Measurements from ENCODE around the gene GALNT17. TPM values are rescaled to one million over a fixed set of nuclear protein-coding genes. Genes with fewer than 3 reads are reported as not detected.

Gene GALNT17
- polyA plus RNA-seq, 1 experiment = not detected

DNA sequence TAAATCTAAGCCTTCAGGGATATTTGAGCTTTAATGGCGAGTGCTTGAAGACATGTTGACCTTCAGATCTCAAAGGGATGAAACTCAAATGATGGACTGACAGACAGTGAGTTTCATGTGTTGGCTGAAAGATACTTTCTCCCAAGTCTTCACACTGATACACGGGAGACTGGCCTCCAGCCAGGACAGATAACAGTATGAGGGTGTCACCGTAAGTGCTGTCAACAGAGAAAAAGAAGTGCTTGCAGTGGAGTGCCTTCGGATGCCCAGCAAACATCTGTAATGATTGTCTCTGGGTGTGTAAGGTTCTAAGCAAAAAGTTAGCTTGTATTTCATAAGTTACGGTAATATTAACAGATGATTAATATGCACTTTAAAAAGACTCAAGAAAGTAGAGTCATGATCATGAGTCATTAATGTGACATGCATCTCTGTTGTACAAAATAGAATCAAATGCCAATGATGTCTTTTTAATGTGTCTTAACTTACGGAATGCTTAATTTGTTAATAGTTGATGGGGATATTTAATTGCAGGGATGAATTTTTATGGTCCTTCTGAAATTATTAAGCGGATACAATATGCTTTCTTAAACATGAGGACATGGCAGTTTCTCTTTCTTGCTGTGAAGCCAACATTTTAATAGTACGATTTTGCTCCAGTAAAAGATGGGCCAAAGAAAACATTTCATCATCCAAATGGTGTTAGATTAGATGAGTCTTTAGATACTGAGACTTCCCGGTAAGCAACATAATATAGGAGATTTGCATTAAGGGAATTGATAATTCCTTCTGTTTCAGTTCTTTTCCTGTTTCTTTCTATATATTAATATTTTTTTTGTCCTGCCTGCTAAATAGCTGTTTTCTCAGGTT lies 292.5 kb downstream of the GALNT17 start:
- POLR2A ChIA-PET = no interaction called here

DNA sequence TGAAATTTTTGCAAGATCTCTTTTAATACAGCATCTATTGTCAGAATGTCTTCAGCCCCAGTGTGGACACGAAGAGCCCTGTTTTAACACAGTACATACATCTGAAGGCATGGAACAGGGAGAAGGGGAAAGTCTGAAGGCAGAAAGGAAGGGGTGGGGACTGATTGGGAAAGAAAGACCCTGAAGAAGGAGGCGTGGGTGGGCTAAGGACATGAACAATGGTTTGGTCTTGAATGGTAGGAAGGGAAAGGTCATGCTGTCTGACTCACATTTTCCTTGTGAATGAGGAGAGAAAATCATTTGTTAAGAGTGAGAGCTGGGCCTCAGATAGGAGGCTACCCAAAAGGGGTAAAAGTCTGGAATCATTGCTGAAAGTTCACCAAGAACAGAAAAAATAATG lies 297.1 kb downstream of the GALNT17 start:
- ChIA-PET CTCF (no interaction called here), POLR2A (no interaction called here)
- Histone ChIP-seq H3K9me3 (ENCODE audit: control insufficient read depth, insufficient read depth, low read length) (peaks cover 46% of the 10 kb centered on the region), H3K27ac (ENCODE audit: low read depth, low read length) (no peak overlapping the region), H3K27me3 (ENCODE audit: control insufficient read depth, insufficient read depth, low read length) (no peaks in the 10 kb centered on the region), H3K4me3 (ENCODE audit: low read depth, low read length) (no peak overlapping the region)
- TF ChIP-seq, protein P1, sequence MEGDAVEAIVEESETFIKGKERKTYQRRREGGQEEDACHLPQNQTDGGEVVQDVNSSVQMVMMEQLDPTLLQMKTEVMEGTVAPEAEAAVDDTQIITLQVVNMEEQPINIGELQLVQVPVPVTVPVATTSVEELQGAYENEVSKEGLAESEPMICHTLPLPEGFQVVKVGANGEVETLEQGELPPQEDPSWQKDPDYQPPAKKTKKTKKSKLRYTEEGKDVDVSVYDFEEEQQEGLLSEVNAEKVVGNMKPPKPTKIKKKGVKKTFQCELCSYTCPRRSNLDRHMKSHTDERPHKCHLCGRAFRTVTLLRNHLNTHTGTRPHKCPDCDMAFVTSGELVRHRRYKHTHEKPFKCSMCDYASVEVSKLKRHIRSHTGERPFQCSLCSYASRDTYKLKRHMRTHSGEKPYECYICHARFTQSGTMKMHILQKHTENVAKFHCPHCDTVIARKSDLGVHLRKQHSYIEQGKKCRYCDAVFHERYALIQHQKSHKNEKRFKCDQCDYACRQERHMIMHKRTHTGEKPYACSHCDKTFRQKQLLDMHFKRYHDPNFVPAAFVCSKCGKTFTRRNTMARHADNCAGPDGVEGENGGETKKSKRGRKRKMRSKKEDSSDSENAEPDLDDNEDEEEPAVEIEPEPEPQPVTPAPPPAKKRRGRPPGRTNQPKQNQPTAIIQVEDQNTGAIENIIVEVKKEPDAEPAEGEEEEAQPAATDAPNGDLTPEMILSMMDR (IDR thresholded peaks at IDR 0.05; ENCODE audit: low read depth, low read length) = no peak
- DNase-seq (ENCODE audit: low read depth, low spot score) = no peak

More for the DNA sequence above, 292.5 kb downstream of the GALNT17 start:
- no peak overlapping the region for H3K4me3 ChIP-seq (ENCODE audit: low read depth, low read length)
- DNase-seq (ENCODE audit: low read depth, low spot score) = no peak
- H3K27me3 ChIP-seq (ENCODE audit: control insufficient read depth, insufficient read depth, low read length) = no peaks in the 10 kb centered on the region
- no peak overlapping the region for H3K27ac ChIP-seq (ENCODE audit: low read depth, low read length)
- TF ChIP-seq, protein P1 (IDR thresholded peaks at IDR 0.05; ENCODE audit: low read depth, low read length) = no peak
- peaks cover 58% of the 10 kb centered on the region for H3K9me3 ChIP-seq (ENCODE audit: control insufficient read depth, insufficient read depth, low read length)
- CTCF ChIA-PET = no interaction called here

- H3K4me3 ChIP-seq (ENCODE audit: low read depth, low read length) = no peak overlapping the region
- CTCF ChIA-PET = no interaction called here
- H3K27ac ChIP-seq (ENCODE audit: low read depth, low read length) = no peak overlapping the region
- H3K9me3 ChIP-seq (ENCODE audit: control insufficient read depth, insufficient read depth, low read length) = peaks cover 44% of the 10 kb centered on the region
- DNase-seq (ENCODE audit: low read depth, low spot score) = no peak
- no peaks in the 10 kb centered on the region for H3K27me3 ChIP-seq (ENCODE audit: control insufficient read depth, insufficient read depth, low read length)
- TF ChIP-seq, protein P1 (IDR thresholded peaks at IDR 0.05; ENCODE audit: low read depth, low read length) = no peak
- POLR2A ChIA-PET = no interaction called here
Observed at GRCh38 chr7:71430246-71430645, 298.3 kb downstream of the GALNT17 start.

DNA sequence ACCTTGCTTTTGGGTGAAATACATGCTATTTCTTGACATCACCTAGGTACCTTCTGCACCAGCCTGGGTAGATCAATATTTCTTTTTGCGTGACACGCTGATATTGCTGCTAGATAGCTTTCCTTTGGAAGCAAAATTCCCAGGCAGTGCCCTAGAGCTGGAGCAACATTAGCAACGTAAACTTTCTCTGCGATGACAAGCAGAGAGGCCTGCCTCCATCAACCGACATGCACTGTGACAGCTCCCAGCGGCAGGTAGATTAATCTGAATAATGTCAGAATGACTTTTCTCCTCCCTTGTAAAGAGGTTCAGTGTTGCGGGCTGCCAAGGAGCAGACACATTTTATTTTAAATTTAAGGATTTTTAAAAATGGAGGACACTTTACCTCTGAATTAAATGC lies 307.4 kb downstream of the GALNT17 start:
- H3K4me3 ChIP-seq (ENCODE audit: low read depth, low read length) = no peak overlapping the region
- no peak for DNase-seq (ENCODE audit: low read depth, low spot score)
- CTCF ChIA-PET = interaction anchor here (0.6 kb wide), 1 partner anchor 50 kb away, joined by 4 read pairs; no protein-coding TSS in a partner anchor
- POLR2A ChIA-PET = no interaction called here
- no peaks in the 10 kb centered on the region for H3K27me3 ChIP-seq (ENCODE audit: control insufficient read depth, insufficient read depth, low read length)
- H3K27ac ChIP-seq (ENCODE audit: low read depth, low read length) = no peak overlapping the region
- TF ChIP-seq, protein P1 (IDR thresholded peaks at IDR 0.05; ENCODE audit: low read depth, low read length) = no peak
- peaks cover 46% of the 10 kb centered on the region for H3K9me3 ChIP-seq (ENCODE audit: control insufficient read depth, insufficient read depth, low read length)

- DNase-seq (ENCODE audit: low read depth, low spot score) = no peak
- POLR2A ChIA-PET = no interaction called here
- TF ChIP-seq, protein P1 (IDR thresholded peaks at IDR 0.05; ENCODE audit: low read depth, low read length) = no peak
- CTCF ChIA-PET = no interaction called here
- peaks cover 38% of the 10 kb centered on the region for H3K9me3 ChIP-seq (ENCODE audit: control insufficient read depth, insufficient read depth, low read length)
- no peak overlapping the region for H3K27ac ChIP-seq (ENCODE audit: low read depth, low read length)
- H3K27me3 ChIP-seq (ENCODE audit: control insufficient read depth, insufficient read depth, low read length) = no peaks in the 10 kb centered on the region
- H3K4me3 ChIP-seq (ENCODE audit: low read depth, low read length) = no peak overlapping the region
Observed at GRCh38 chr7:71442492-71443190, 310.7 kb downstream of the GALNT17 start.

All from AG04450 (cell line).